Left cardiac atrium (tissue), 4 donors: ENCODE results near the gene DUSP2. TPM values are rescaled to one million over a fixed set of nuclear protein-coding genes. Genes with fewer than 3 reads are reported as not detected.

Source experiments
- ATAC-seq, 2 donors: fragments of 200-7000 bp; cut with Tn5 transposase; one replicate each; pipeline ENCODE4 v1.9.1; 2020; ENCODE audit warnings: mild to moderate bottlenecking in 2 of 2, moderate library complexity in 2 of 2
- DNase-seq: peaks from one replicate; pipeline ENCODE4 v3.0.0-alpha.2; 2020
- intact Hi-C, 2 donors: fragments of 100-400 bp; cut with DNase I; formaldehyde crosslinking; loops; one replicate each; pipeline versions ENCODE4 v1.14.1 to v1.15.1; 2022 to 2023
- total RNA-seq, 2 donors: library from RNA; stranded (reverse); fragmentation: NEBNext Ultra II Directional; extraction: Animal tissue kit (Norgen Biotek cat#: 25700); gene quantifications; one replicate each; pipeline ENCODE4 v1.2.1, GENCODE V29; 2021
- donor health status: DM: no; HTN: yes; CAD: no.
- donor health status: DM: no; HTN: yes; CAD: no; lungs with severe emphysema.
- donor health status: DM: yes; HTN: yes; CAD: no.
- donor health status: Dilated cardiomyopathy.

DUSP2 gene
- total RNA-seq, 2 donors from 2014 or later, result 1.6 to 2.4 TPM

GRCh38 chr2:96098900-96099590 lies 46.2 kb downstream of the DUSP2 start:
- intact Hi-C loops, result no loop called here
- peak; percentile 82 to 83 for ATAC-seq
- peak; percentile 56 for DNase-seq

- ATAC-seq (no peak), DNase-seq (no peak)
- intact Hi-C loops, result no loop called here
These were observed 47.1 kb downstream of the DUSP2 start for GRCh38 chr2:96097951-96098823.

GRCh38 chr2:96097441-96097840 lies 47.8 kb downstream of the DUSP2 start:
- intact Hi-C loops, result no loop called here
- ATAC-seq (no peak), DNase-seq (no peak)

GRCh38 chr2:96095116-96095636 lies 50.1 kb downstream of the DUSP2 start:
- intact Hi-C loops, result no loop called here
- DNase-seq, result no peak

GRCh38 chr2:96093528-96093927 lies 51.7 kb downstream of the DUSP2 start:
- intact Hi-C loops, result no loop called here
- no peak for ATAC-seq
- no peak for DNase-seq

More at GRCh38 chr2:96095116-96095636, 50.1 kb downstream of the DUSP2 start:
- no peak for ATAC-seq

Other genes starting within 250 kb of the DUSP2 start
- 10 to 100 TPM in 1 of 2 donors, 1 to 10 TPM in 1; 9.7 to 11.1 TPM for gene ANKRD36C, start 153.6 kb downstream of the DUSP2 start, total RNA-seq
- 1 to 10 TPM; 6.8 to 8.3 TPM for gene GPAT2, start 110.5 kb downstream of the DUSP2 start, total RNA-seq
- gene ADRA2B, start 28.9 kb downstream of the DUSP2 start, total RNA-seq, result 1 to 10 TPM; 1.6 to 2.3 TPM
- gene ASTL, start 6.9 kb downstream of the DUSP2 start, total RNA-seq, result not detected
- 100 to 1,000 TPM; 135 to 185 TPM for gene STARD7, start 63.4 kb upstream of the DUSP2 start, total RNA-seq
- 10 to 100 TPM; 64.4 to 86.6 TPM for gene TMEM127, start 120.6 kb upstream of the DUSP2 start, total RNA-seq
- gene CIAO1, start 120.8 kb upstream of the DUSP2 start, total RNA-seq, result 10 to 100 TPM; 50.0 to 52.7 TPM
- gene SNRNP200, start 160.1 kb upstream of the DUSP2 start, total RNA-seq, result 10 to 100 TPM; 51.6 to 61.5 TPM
- gene ITPRIPL1, start 179.9 kb upstream of the DUSP2 start, total RNA-seq, result 1 to 10 TPM; 1.4 to 2.1 TPM
- 1 to 10 TPM in 1 of 2 donors, under 1 TPM in 1; 0.42 to 2.9 TPM for gene NCAPH, start 190.3 kb upstream of the DUSP2 start, total RNA-seq